Adipocyte (in vitro differentiated cells): Measurements from ENCODE around the gene FSCN2.
"Not testable (repeated sequence)": the region's sequence is repeated elsewhere in the genome, so short reads cannot be mapped to it uniquely, and the experiment has no call there.

Source experiments
- DNase-seq: peaks from one replicate; pipeline ENCODE4 v3.0.0-alpha.2; 2015; ENCODE audit warnings: low read depth
- H3K27me3 ChIP-seq: replicated peaks from 2 replicates; pipeline ENCODE4 v1.7.0; 2013; ENCODE audit warnings: mild to moderate bottlenecking, low read length, moderate library complexity; ENCODE audit not compliant: control insufficient read depth, insufficient read depth
- H3K36me3 ChIP-seq: 2 replicates; pipeline ENCODE4 v1.7.0; 2013; ENCODE audit warnings: low read length, mild to moderate bottlenecking, moderate library complexity; ENCODE audit not compliant: control insufficient read depth, insufficient read depth, severe bottlenecking
- H3K4me1 ChIP-seq: 2 replicates; pipeline ENCODE4 v1.7.0; 2013; ENCODE audit warnings: mild to moderate bottlenecking, low read length, moderate library complexity; ENCODE audit not compliant: control insufficient read depth, insufficient read depth
- H3K4me3 ChIP-seq: 2 replicates; pipeline ENCODE4 v1.7.0; 2013; ENCODE audit warnings: mild to moderate bottlenecking, low read length, moderate library complexity
- H3K9ac ChIP-seq: 2 replicates; pipeline ENCODE4 v1.7.0; 2013; ENCODE audit warnings: mild to moderate bottlenecking, low read length, moderate library complexity
- H3K9me3 ChIP-seq: 2 replicates; pipeline ENCODE4 v1.7.0; 2013; ENCODE audit warnings: mild to moderate bottlenecking, low read length, moderate library complexity; ENCODE audit not compliant: control insufficient read depth

The FSCN2 gene

DNA sequence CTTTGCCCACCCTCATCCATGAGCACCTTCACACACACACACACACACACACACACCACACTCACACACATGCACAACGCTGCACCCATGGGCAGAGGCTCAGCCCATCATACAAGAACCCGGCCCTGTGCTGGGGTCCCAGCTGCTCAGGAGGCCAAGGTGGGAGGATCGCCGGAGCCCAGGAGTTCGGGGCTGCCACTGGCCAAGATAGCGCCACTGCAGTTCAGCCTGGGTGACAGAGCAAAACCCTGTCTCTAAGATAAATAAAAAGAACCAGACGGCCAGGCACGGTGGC lies 3.4 kb upstream of the FSCN2 start:
- no peaks in the 10 kb centered on the region for H3K9me3 ChIP-seq
- H3K9ac ChIP-seq: no peak overlapping the region
- no peaks in the 10 kb centered on the region for H3K36me3 ChIP-seq
- peaks cover 15% of the 10 kb centered on the region for H3K4me1 ChIP-seq
- H3K27me3 ChIP-seq: peaks cover 4% of the 10 kb centered on the region
- no peak for DNase-seq
- no peak overlapping the region for H3K4me3 ChIP-seq

DNA sequence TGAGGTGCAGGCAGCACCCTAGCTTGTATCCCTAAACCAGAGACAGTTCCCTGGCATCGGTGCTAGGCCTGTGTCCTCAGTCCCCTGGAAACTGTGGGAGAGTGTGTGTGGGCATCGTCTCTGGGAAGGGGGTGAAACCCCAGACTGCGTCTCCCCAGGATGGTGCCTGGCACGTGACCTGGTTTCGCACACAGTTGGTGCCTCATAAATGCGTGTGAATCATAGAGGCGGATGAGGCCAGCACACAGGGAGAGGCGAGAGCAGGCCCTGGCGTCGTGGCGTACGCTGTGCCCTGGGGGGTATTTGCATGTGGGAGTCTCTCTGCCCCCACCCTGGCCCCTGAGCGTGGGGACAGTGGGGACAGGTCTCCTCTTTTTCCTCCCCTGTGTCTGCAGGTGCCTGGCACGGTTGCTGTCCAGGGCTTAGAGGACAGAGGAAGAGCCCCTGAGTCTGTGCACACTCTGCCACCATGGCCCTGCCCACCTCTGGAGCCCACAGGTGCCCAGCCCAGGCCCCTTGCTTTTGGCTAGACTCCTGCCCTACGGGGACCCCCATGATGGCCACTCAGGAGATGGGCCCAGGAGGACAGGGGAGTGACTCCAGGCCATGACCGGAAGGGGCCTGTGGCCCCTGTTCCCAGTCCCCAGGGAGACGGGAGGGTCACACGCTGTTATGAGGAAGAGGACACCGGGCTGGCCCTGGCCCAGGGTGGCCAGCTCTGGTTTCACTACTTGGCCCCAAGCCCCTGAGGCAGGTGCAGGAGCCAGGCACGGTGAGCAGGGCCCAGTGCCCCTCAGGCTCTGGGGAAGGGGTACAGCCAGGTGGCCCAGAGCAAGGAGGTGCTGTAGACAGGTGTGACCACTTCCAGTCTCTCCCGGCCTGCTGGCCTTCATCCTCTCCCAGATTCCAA lies 1.3 kb upstream of the FSCN2 start:
- DNase-seq: no peak
- Histone ChIP-seq H3K36me3 (no peaks in the 10 kb centered on the region), H3K4me3 (no peak overlapping the region), H3K4me1 (peaks cover 15% of the 10 kb centered on the region), H3K27me3 (peaks cover 4% of the 10 kb centered on the region), H3K9ac (no peak overlapping the region), H3K9me3 (no peaks in the 10 kb centered on the region)

DNA sequence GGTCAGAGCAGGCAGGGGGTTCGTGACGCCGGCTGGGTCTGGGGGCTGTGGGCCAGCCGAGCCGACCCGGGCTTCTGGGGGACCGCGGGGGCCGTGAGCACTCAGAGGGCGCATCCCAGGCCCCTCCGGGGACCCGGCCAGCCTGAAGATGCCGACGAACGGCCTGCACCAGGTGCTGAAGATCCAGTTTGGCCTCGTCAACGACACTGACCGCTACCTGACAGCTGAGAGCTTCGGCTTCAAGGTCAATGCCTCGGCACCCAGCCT lies 140 bp downstream of the FSCN2 start:
- H3K9ac ChIP-seq: no peak overlapping the region
- no peaks in the 10 kb centered on the region for H3K36me3 ChIP-seq
- H3K4me1 ChIP-seq: peaks cover 11% of the 10 kb centered on the region
- no peak overlapping the region for H3K4me3 ChIP-seq
- peaks cover 4% of the 10 kb centered on the region for H3K27me3 ChIP-seq
- DNase-seq: no peak
- H3K9me3 ChIP-seq: no peaks in the 10 kb centered on the region

DNA sequence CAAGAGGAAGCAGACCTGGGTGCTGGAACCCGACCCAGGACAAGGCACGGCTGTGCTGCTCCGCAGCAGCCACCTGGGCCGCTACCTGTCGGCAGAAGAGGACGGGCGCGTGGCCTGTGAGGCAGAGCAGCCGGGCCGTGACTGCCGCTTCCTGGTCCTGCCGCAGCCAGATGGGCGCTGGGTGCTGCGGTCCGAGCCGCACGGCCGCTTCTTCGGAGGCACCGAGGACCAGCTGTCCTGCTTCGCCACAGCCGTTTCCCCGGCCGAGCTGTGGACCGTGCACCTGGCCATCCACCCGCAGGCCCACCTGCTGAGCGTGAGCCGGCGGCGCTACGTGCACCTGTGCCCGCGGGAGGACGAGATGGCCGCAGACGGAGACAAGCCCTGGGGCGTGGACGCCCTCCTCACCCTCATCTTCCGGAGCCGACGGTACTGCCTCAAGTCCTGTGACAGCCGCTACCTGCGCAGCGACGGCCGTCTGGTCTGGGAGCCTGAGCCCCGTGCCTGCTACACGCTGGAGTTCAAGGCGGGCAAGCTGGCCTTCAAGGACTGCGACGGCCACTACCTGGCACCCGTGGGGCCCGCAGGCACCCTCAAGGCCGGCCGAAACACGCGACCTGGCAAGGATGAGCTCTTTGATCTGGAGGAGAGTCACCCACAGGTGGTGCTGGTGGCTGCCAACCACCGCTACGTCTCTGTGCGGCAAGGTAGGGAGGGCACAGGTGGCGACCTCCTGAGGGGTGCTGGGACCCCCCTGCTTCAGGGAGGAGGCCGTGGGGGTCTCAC lies 667 bp downstream of the FSCN2 start:
- Histone ChIP-seq H3K4me1 (peaks cover 7% of the 10 kb centered on the region), H3K4me3 (no peak overlapping the region), H3K27me3 (peaks cover 4% of the 10 kb centered on the region), H3K36me3 (no peaks in the 10 kb centered on the region), H3K9me3 (no peaks in the 10 kb centered on the region), H3K9ac (no peak overlapping the region)
- no peak for DNase-seq

DNA sequence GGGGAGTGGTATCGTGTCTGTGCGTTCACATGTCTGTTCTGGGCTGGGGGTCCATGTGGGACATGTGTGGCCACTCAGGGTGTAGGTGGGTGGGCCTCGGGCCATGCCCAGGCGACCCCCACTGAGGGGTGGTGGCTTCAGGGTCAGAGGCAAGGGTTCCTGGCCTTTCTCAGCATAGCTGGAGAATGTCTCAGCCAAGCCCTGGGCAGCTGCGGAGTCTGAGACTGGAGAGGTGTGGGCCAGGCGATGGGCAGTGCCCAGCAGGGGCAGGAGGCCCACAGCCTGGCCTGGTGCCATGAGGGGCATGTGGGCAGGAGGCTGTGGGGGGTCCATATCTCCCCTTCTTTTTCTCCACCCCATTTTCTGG lies 1.2 kb downstream of the FSCN2 start:
- Histone ChIP-seq H3K9ac (no peak overlapping the region), H3K4me3 (no peak overlapping the region), H3K4me1 (peaks cover 5% of the 10 kb centered on the region), H3K27me3 (peaks cover 4% of the 10 kb centered on the region), H3K9me3 (no peaks in the 10 kb centered on the region), H3K36me3 (no peaks in the 10 kb centered on the region)
- no peak for DNase-seq

DNA sequence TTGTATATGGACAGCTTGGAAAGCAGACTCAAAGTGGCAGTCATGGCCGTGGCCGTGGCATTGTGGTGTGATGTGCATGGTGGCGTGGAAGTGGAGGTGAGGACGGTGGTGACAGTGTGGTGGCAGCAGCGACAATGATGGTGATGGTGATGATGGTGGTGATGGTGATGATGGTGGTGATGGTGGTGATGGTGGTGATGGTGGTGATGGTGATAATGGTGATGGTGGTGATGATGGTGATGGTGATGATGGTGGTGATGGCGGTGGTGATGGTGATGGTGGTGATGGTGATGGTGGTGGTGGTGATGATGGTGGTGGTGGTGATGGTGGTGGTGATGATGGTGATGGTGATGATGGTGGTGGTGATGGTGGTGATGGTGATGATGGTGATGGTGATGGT lies 2.8 kb downstream of the FSCN2 start:
- H3K4me1 ChIP-seq, H3K9ac ChIP-seq, H3K36me3 ChIP-seq, DNase-seq, H3K27me3 ChIP-seq, H3K4me3 ChIP-seq, H3K9me3 ChIP-seq: not testable (repeated sequence)

DNA sequence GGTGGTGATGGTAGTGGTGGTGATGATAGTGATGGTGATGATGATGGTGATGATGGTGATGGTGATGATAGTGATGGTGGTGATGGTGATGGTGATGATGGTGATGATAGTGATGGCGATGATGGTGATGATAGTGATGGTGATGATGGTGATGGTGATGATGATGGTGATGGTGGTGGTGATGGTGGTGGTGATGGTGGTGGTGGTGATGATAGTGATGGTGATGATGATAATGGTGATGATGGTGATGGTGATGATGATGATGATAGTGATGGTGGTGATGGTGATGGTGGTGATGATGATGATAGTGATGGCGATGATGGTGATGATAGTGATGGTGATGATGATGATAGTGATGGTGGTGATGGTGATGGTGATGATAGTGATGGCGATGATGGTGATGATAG lies 3.8 kb downstream of the FSCN2 start:
- H3K27me3 ChIP-seq: peaks cover 11% of the 10 kb centered on the region
- H3K9me3 ChIP-seq, H3K9ac ChIP-seq, H3K4me1 ChIP-seq, H3K4me3 ChIP-seq, DNase-seq, H3K36me3 ChIP-seq: not testable (repeated sequence)

DNA sequence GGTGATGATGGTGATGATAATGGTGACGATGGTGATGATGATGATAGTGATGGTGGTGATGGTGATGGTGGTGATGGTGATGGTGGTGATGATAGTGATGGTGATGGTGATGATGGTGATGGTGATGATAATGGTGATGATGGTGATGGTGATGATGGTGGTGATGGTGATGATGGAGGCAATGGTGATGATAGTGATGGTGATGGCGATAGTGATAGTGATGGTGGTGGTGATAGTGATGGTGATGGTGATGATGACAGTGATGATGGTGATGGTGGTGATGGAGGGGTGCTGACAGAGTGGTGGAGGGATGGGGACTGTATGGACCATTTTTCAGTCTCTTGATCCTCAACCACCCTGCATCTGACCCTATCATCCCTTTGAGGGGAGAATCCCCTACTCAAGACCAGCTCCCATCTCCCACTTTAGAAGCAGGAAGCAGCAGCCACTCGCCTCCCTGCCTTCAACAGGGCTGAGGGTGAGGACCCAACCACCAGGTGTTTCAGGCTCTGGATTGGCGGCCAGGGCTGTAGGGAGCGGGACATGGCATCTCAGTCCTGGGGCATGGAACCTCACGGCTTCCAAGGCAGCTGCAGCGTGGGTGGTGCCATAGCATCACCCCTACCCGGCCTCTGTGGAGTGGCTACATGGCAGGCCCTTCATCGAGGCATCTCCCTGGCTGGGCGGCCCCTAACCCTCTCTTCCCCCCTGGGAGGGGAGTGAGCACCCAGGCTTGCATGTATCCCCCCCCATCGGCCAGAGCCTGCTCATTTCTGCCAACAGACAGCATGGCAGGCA lies 4.5 kb downstream of the FSCN2 start:
- Histone ChIP-seq H3K4me3 (no peak overlapping the region), H3K36me3 (no peaks in the 10 kb centered on the region), H3K9ac (no peak overlapping the region), H3K27me3 (peaks cover 14% of the 10 kb centered on the region), H3K4me1 (peaks cover under 1% of the 10 kb centered on the region), H3K9me3 (no peaks in the 10 kb centered on the region)
- no peak for DNase-seq

DNA sequence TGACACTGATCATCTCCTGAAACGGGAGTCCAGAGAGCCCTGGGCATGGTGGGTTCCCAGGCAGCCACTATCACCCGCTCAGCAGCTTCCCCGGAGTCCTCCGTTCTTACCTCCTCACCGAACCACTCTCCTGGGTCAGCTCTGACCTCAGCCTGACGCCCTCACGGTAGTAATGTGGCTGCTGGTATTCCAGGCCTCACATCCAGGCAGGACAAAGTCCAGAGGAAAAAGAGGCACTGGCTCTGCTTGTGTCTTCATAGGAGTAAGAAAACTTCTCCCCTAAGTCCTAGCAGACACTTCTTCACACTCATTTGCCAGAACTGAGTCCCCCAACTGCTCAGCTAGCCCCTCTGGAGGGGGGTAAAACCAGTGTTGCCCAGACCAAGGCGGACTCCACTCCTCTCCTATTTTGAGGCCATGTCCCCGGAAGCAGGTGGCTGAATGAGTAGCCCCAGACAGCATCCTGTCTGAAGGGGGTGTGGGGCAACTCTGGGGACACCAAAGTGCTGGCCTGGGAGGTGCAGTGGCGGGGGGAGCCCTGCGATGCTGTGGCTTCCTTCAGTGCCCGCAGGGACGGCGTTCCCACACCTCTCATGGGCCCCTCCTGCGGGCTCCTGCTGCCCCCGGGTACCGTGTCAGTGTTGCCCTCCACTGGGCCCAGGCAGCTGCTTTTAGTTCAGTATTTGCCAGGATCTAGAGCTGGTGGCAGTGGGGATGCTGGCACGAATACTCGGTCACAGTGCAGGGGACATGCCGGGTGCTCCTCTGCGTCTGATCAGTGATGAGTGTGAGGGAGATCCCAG lies 5.4 kb downstream of the FSCN2 start:
- Histone ChIP-seq H3K4me1 (no peaks in the 10 kb centered on the region), H3K4me3 (no peak overlapping the region), H3K9me3 (no peaks in the 10 kb centered on the region), H3K9ac (no peak overlapping the region), H3K27me3 (peaks cover 14% of the 10 kb centered on the region), H3K36me3 (no peaks in the 10 kb centered on the region)
- no peak for DNase-seq

DNA sequence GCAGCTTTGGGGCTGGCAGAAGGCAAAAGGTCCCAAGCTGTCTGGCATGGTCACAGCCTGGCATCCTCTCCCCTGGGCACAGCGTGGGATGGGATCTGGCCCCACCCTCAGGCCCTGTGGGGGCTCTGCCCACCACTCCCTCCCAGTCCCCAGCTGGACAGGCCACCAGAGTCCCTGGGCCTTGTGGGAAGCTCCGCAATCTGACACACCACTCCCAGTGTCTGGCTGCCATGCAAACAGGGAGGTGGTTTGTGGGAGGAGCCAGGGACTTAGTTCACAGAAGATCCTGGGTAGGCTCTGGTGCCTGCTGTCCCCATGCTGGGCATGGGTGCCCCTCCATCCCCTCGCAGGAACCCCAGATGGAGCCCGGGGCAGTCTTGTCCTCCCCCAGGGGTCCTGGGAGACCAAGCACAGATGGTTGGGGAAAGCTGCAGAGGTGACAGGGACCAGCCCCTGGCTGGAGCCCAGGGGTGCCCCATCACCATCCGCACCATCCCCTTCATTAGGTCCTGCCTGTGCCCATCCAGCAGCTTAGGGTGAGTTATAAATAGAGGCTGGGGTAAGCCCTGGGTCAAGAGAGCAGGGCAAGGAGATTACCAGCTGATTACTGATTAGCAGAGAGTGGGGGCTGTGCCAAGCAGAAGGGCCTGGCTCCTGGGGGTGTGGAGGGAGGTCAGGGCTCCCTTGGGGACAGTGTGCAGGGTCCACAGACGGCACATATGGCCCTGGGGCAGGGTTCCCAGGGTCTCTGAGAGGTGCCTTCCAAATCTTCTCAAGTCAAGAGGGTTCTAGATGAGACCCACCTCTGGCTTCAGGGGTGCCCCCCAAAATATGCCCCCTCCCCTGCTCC lies 6.2 kb downstream of the FSCN2 start:
- no peak for DNase-seq
- Histone ChIP-seq H3K4me1 (no peaks in the 10 kb centered on the region), H3K9me3 (no peaks in the 10 kb centered on the region), H3K36me3 (no peaks in the 10 kb centered on the region), H3K27me3 (peaks cover 11% of the 10 kb centered on the region), H3K9ac (no peak overlapping the region), H3K4me3 (no peak overlapping the region)
